CD4-positive, alpha-beta memory T cell (primary cell): ENCODE measurements around the gene AIG1. TPM values are rescaled to one million over a fixed set of nuclear protein-coding genes. Genes with fewer than 3 reads are reported as not detected.
"Not testable (repeated sequence)": the region's sequence is repeated elsewhere in the genome, so short reads cannot be mapped to it uniquely, and the experiment has no call there.

Experiments
- CTCF ChIA-PET: fragments of 350-600 bp; sonication (Branson Sonifier 250); formaldehyde crosslinking; loops from one replicate; lab custom pipeline; 2021; ENCODE audit warnings: inconsistent platforms; ENCODE audit not compliant: partially characterized antibody; lab: Charles Lee
- POLR2A ChIA-PET: fragments of 350-600 bp; sonication (Branson Sonifier 250); formaldehyde crosslinking; loops from one replicate; lab custom pipeline; 2021; ENCODE audit not compliant: partially characterized antibody; lab: Charles Lee
- DNase-seq, 5 donors: peaks; one replicate each; pipeline versions ENCODE4 v3.0.0 to v3.0.0-alpha.2; 2020 to 2022; ENCODE audit warnings: mixed read lengths in 1 of 5
- H3K27ac ChIP-seq: one replicate; pipeline ENCODE4 v1.7.0; 2013; ENCODE audit warnings: low read depth, low read length
- H3K27me3 ChIP-seq: 2 replicates; pipeline ENCODE4 v1.7.0; 2013; ENCODE audit warnings: mild to moderate bottlenecking, low read length, moderate library complexity; ENCODE audit not compliant: insufficient read depth
- H3K36me3 ChIP-seq: 2 replicates; pipeline ENCODE4 v1.7.0; 2013; ENCODE audit warnings: mild to moderate bottlenecking, low read length, moderate library complexity; ENCODE audit not compliant: insufficient read depth
- H3K4me1 ChIP-seq: 2 replicates; pipeline ENCODE4 v1.7.0; 2013; ENCODE audit warnings: mild to moderate bottlenecking, low read length, moderate library complexity; ENCODE audit not compliant: insufficient read depth
- H3K4me3 ChIP-seq, 2 donors: one replicate each; pipeline ENCODE4 v1.7.0; 2013; ENCODE audit warnings: low read length in 2 of 2, mild to moderate bottlenecking in 1 of 2
- H3K9me3 ChIP-seq, 2 donors: one replicate each; pipeline ENCODE4 v1.7.0; 2013; ENCODE audit warnings: low read length in 2 of 2, control low read depth in 1 of 2; ENCODE audit not compliant: control insufficient read depth in 1 of 2
- H3K27ac Mint-ChIP-seq, 7 donors: one replicate each; pipeline ENCODE4 v1.8.0; 2020 to 2021; ENCODE audit warnings: mixed read lengths in 7 of 7, mild to moderate bottlenecking in 6 of 7, inconsistent platforms in 3 of 7, moderate library complexity in 3 of 7
- H3K27me3 Mint-ChIP-seq, 2 donors: one replicate each; pipeline ENCODE4 v1.8.0; 2020 to 2021; ENCODE audit warnings: mixed read lengths in 2 of 2
- H3K36me3 Mint-ChIP-seq, 2 donors: one replicate each; pipeline ENCODE4 v1.8.0; 2020 to 2021; ENCODE audit warnings: mixed read lengths in 2 of 2, inconsistent platforms in 1 of 2, mild to moderate bottlenecking in 1 of 2
- H3K4me1 Mint-ChIP-seq, 4 donors: one replicate each; pipeline ENCODE4 v1.8.0; 2020 to 2021; ENCODE audit warnings: mixed read lengths in 4 of 4, mild to moderate bottlenecking in 1 of 4
- H3K4me3 Mint-ChIP-seq, 8 donors: one replicate each; pipeline ENCODE4 v1.8.0; 2020 to 2021; ENCODE audit warnings: mixed read lengths in 8 of 8, mild to moderate bottlenecking in 7 of 8, moderate library complexity in 6 of 8, inconsistent platforms in 3 of 8
- H3K9me3 Mint-ChIP-seq, 8 donors: one replicate each; pipeline ENCODE4 v1.8.0; 2020 to 2021; ENCODE audit warnings: mixed read lengths in 8 of 8, mild to moderate bottlenecking in 5 of 8, inconsistent platforms in 3 of 8, moderate library complexity in 1 of 8
- intact Hi-C: fragments of 100-400 bp; cut with micrococcal nuclease; formaldehyde crosslinking; loops from one replicate; pipeline ENCODE4 v1.15.1; 2023
- polyA plus RNA-seq, 2 donors: library from polyadenylated mRNA; unstranded; fragments of 300-500 nt; fragmentation: Illumina TruSeq; gene quantifications; one replicate each; pipeline ENCODE4 v1.2.3, GENCODE V29; 2021
- total RNA-seq, 2 experiments: library from RNA; stranded (reverse); gene quantifications; one replicate each; pipeline ENCODE4 v1.2.3, GENCODE V29; 2021

AIG1 gene
- total and polyA plus RNA-seq, 4 experiments from 2014 or later = 9.6 to 21.5 (median 15.3) TPM

GRCh38 chr6:143039548-143039947 is 21.1 kb upstream of the AIG1 start:
- Mint-ChIP-seq H3K4me3 (peak overlapping the region in 7 of 8 donors; percentile 21 to 66 (median 50)), H3K9me3 (peaks cover 0 to 5% (median 0%) of the 10 kb centered on the region in 8 donors), H3K27me3 (peaks cover 9 to 14% of the 10 kb centered on the region in 2 donors), H3K36me3 (no peaks in the 10 kb centered on the region), H3K4me1 (peaks cover 6 to 10% (median 9%) of the 10 kb centered on the region in 4 donors), H3K27ac (peak overlapping the region in 3 of 7 donors; percentile 33 to 38 (median 37))
- peaks cover 6% of the 10 kb centered on the region for H3K4me1 ChIP-seq
- H3K9me3 ChIP-seq = no peaks in the 10 kb centered on the region
- ChIA-PET CTCF (no interaction called here), POLR2A (no interaction called here)
- no peak for DNase-seq
- no peaks in the 10 kb centered on the region for H3K36me3 ChIP-seq
- H3K27ac ChIP-seq = no peak overlapping the region
- peaks cover 8% of the 10 kb centered on the region for H3K27me3 ChIP-seq
- intact Hi-C loops = no loop called here
- H3K4me3 ChIP-seq = no peak overlapping the region

GRCh38 chr6:143040018-143040417 is 20.7 kb upstream of the AIG1 start:
- POLR2A ChIA-PET = no interaction called here
- intact Hi-C loops = no loop called here
- Histone ChIP-seq H3K27me3 (peaks cover 8% of the 10 kb centered on the region), H3K36me3 (no peaks in the 10 kb centered on the region), H3K4me3 (no peak overlapping the region), H3K27ac (no peak overlapping the region), H3K4me1 (peaks cover 6% of the 10 kb centered on the region), H3K9me3 (no peaks in the 10 kb centered on the region)
- Mint-ChIP-seq H3K27ac (no peak overlapping the region), H3K4me3 (peak overlapping the region in 4 of 8 donors; percentile 20 to 66 (median 43)), H3K36me3 (no peaks in the 10 kb centered on the region), H3K9me3 (peaks cover 0 to 5% (median 0%) of the 10 kb centered on the region in 8 donors), H3K4me1 (peaks cover 6 to 10% (median 9%) of the 10 kb centered on the region in 4 donors), H3K27me3 (peaks cover 12 to 14% of the 10 kb centered on the region in 2 donors)
- CTCF ChIA-PET = no interaction called here
- DNase-seq = no peak

GRCh38 chr6:143044345-143044744 is 16.3 kb upstream of the AIG1 start:
- H3K36me3 Mint-ChIP-seq, H3K4me3 ChIP-seq, intact Hi-C loops, H3K27me3 ChIP-seq, H3K27me3 Mint-ChIP-seq, H3K27ac ChIP-seq, DNase-seq, H3K4me1 ChIP-seq, H3K4me3 Mint-ChIP-seq, H3K9me3 ChIP-seq, POLR2A ChIA-PET, H3K27ac Mint-ChIP-seq, H3K4me1 Mint-ChIP-seq, H3K9me3 Mint-ChIP-seq, CTCF ChIA-PET, H3K36me3 ChIP-seq: not testable (repeated sequence)

- H3K27ac ChIP-seq = no peak overlapping the region
- Mint-ChIP-seq H3K36me3 (peaks cover 0 to 4% of the 10 kb centered on the region in 2 donors), H3K27me3 (peaks cover 1 to 7% of the 10 kb centered on the region in 2 donors), H3K4me3 (no peak overlapping the region), H3K4me1 (peaks cover 0 to 3% (median 0%) of the 10 kb centered on the region in 4 donors), H3K27ac (no peak overlapping the region), H3K9me3 (peaks cover 0 to 5% (median 0%) of the 10 kb centered on the region in 8 donors)
- CTCF ChIA-PET = interaction anchor here (1.2 kb wide), 1 partner anchor 10 kb away, joined by 3 read pairs; no protein-coding TSS in a partner anchor
- POLR2A ChIA-PET = no interaction called here
- DNase-seq = no peak
- intact Hi-C loops = no loop called here
- H3K4me1 ChIP-seq = no peaks in the 10 kb centered on the region
- H3K27me3 ChIP-seq = no peaks in the 10 kb centered on the region
- no peaks in the 10 kb centered on the region for H3K36me3 ChIP-seq
- no peaks in the 10 kb centered on the region for H3K9me3 ChIP-seq
- no peak overlapping the region for H3K4me3 ChIP-seq
Measured at GRCh38 chr6:143049611-143050010, 11.1 kb upstream of the AIG1 start.

- no peaks in the 10 kb centered on the region for H3K36me3 ChIP-seq
- intact Hi-C loops = no loop called here
- H3K27me3 Mint-ChIP-seq = peaks cover 1 to 4% of the 10 kb centered on the region in 2 donors
Measured at GRCh38 chr6:143050509-143050908, 10.2 kb upstream of the AIG1 start.

GRCh38 chr6:143052282-143052681 is 8.4 kb upstream of the AIG1 start:
- POLR2A ChIA-PET = no interaction called here
- intact Hi-C loops = no loop called here
- no peaks in the 10 kb centered on the region for H3K4me1 ChIP-seq
- CTCF ChIA-PET = no interaction called here
- peaks cover 0 to 2% (median 0%) of the 10 kb centered on the region in 8 donors for H3K9me3 Mint-ChIP-seq
- no peaks in the 10 kb centered on the region for H3K36me3 ChIP-seq
- DNase-seq = no peak
- peaks cover 0 to 3% (median 0%) of the 10 kb centered on the region in 4 donors for H3K4me1 Mint-ChIP-seq
- no peaks in the 10 kb centered on the region for H3K36me3 Mint-ChIP-seq
- no peak overlapping the region for H3K27ac ChIP-seq
- H3K27ac Mint-ChIP-seq = no peak overlapping the region
- H3K4me3 ChIP-seq = no peak overlapping the region
- no peak overlapping the region for H3K4me3 Mint-ChIP-seq
- peaks cover 0 to 3% of the 10 kb centered on the region in 2 donors for H3K27me3 Mint-ChIP-seq
- H3K27me3 ChIP-seq = no peaks in the 10 kb centered on the region
- H3K9me3 ChIP-seq = no peaks in the 10 kb centered on the region

More at GRCh38 chr6:143050509-143050908, 10.2 kb upstream of the AIG1 start:
- Histone ChIP-seq H3K27ac (no peak overlapping the region), H3K27me3 (no peaks in the 10 kb centered on the region), H3K4me1 (no peaks in the 10 kb centered on the region), H3K9me3 (no peaks in the 10 kb centered on the region), H3K4me3 (no peak overlapping the region)
- Mint-ChIP-seq H3K27ac (no peak overlapping the region), H3K4me3 (no peak overlapping the region), H3K9me3 (peaks cover 0 to 2% (median 0%) of the 10 kb centered on the region in 8 donors), H3K36me3 (peaks cover 0 to under 1% of the 10 kb centered on the region in 2 donors), H3K4me1 (peaks cover 0 to 3% (median 0%) of the 10 kb centered on the region in 4 donors)
- CTCF ChIA-PET = interaction anchor here (1.1 kb wide), 1 partner anchor 9 kb away, joined by 3 read pairs; no protein-coding TSS in a partner anchor
- POLR2A ChIA-PET = no interaction called here
- no peak for DNase-seq

- no peaks in the 10 kb centered on the region for H3K9me3 ChIP-seq
- H3K4me3 ChIP-seq = no peak overlapping the region
- Mint-ChIP-seq H3K9me3 (peaks cover 0 to 2% (median 0%) of the 10 kb centered on the region in 8 donors), H3K4me3 (no peak overlapping the region), H3K4me1 (peaks cover 0 to 3% (median under 1%) of the 10 kb centered on the region in 4 donors), H3K27ac (peak overlapping the region in 3 of 7 donors; percentile 5 to 35 (median 32)), H3K27me3 (peaks cover 0 to 3% of the 10 kb centered on the region in 2 donors), H3K36me3 (no peaks in the 10 kb centered on the region)
- H3K27me3 ChIP-seq = no peaks in the 10 kb centered on the region
- POLR2A ChIA-PET = no interaction called here
- no peaks in the 10 kb centered on the region for H3K36me3 ChIP-seq
- no peak overlapping the region for H3K27ac ChIP-seq
- CTCF ChIA-PET = no interaction called here
- intact Hi-C loops = no loop called here
- no peaks in the 10 kb centered on the region for H3K4me1 ChIP-seq
- DNase-seq = no peak
Measured at GRCh38 chr6:143053856-143054255, 6.8 kb upstream of the AIG1 start.
